Activated CD8-positive, alpha-beta T cell treated with anti-CD3 and anti-CD28 coated beads for 36 hours (primary cell): ENCODE measurements around the gene TRANK1. TPM values are rescaled to one million over a fixed set of nuclear protein-coding genes. Genes with fewer than 3 reads are reported as not detected.
"Not testable (repeated sequence)": the region's sequence is repeated elsewhere in the genome, so short reads cannot be mapped to it uniquely, and the experiment has no call there.

ENCODE experiments used
- ATAC-seq: fragments of 200-7000 bp; cut with Tn5 transposase; one replicate; pipeline ENCODE4 v1.10.0; 2021; ENCODE audit warnings: mild to moderate bottlenecking, moderate library complexity
- CTCF ChIA-PET: fragments of 350-600 bp; sonication (Branson Sonifier 250); formaldehyde crosslinking; loops from one replicate; lab custom pipeline; 2021; ENCODE audit warnings: antibody characterized with exemption; lab: Charles Lee
- POLR2A ChIA-PET: fragments of 350-600 bp; sonication (Branson Sonifier 250); formaldehyde crosslinking; loops from one replicate; lab custom pipeline; 2021; ENCODE audit warnings: antibody characterized with exemption; lab: Charles Lee
- DNase-seq: peaks from one replicate; pipeline ENCODE4 v3.0.0-alpha.2; 2020
- H3K27ac Mint-ChIP-seq: one replicate; pipeline ENCODE4 v1.8.0; 2021; ENCODE audit warnings: mild to moderate bottlenecking, mixed read lengths
- H3K27me3 Mint-ChIP-seq: one replicate; pipeline ENCODE4 v1.8.0; 2021; ENCODE audit warnings: mixed read lengths
- H3K36me3 Mint-ChIP-seq: one replicate; pipeline ENCODE4 v1.8.0; 2021; ENCODE audit warnings: low read depth, mixed read lengths
- H3K4me1 Mint-ChIP-seq: one replicate; pipeline ENCODE4 v1.8.0; 2021; ENCODE audit warnings: low read depth, mixed read lengths
- H3K4me3 Mint-ChIP-seq: one replicate; pipeline ENCODE4 v1.8.0; 2021; ENCODE audit warnings: mild to moderate bottlenecking, moderate library complexity, mixed read lengths
- H3K9me3 Mint-ChIP-seq: one replicate; pipeline ENCODE4 v1.8.0; 2021; ENCODE audit warnings: mixed read lengths
- CTCF ChIP-seq: fragments of 200-600 bp; IDR thresholded peaks from one replicate; pipeline ENCODE4 v1.8.0; 2022; ENCODE audit warnings: antibody characterized with exemption, mild to moderate bottlenecking
- intact Hi-C: fragments of 100-400 bp; cut with micrococcal nuclease; formaldehyde crosslinking; loops from one replicate; pipeline ENCODE4 v1.10.0; 2022
- total RNA-seq, 2 experiments: library from RNA; stranded (reverse); gene quantifications; one replicate each; pipeline ENCODE4 v1.2.3, GENCODE V29; 2021

The TRANK1 gene
- total RNA-seq, 2 experiments from 2014 or later = 16.0 to 17.4 TPM

GRCh38 chr3:36956155-36956554, 11.3 kb upstream of the TRANK1 start:
- intact Hi-C loops = loop anchor here (5.0 to 10.0 kb wide), 2 partner anchors 49 to 161 kb away; no protein-coding TSS in a partner anchor
- Mint-ChIP-seq H3K9me3 (no peaks in the 10 kb centered on the region), H3K27ac (no peak overlapping the region), H3K4me1 (peaks cover 21% of the 10 kb centered on the region), H3K36me3 (no peaks in the 10 kb centered on the region), H3K4me3 (no peak overlapping the region), H3K27me3 (no peaks in the 10 kb centered on the region)
- TF ChIP-seq CTCF = no peak
- DNase-seq = no peak
- no peak for ATAC-seq
- POLR2A ChIA-PET = interaction anchor here (0.6 kb wide), 1 partner anchor 18 kb away, joined by 3 read pairs; no protein-coding TSS in a partner anchor
- CTCF ChIA-PET = interaction anchor here (1.1 to 5.7 kb wide), 6 partner anchors 8 to 222 kb away, joined by 3 to 52 read pairs (median 12); partner anchors contain the start of gene TRANK1

GRCh38 chr3:36954452-36955134, 9.7 kb upstream of the TRANK1 start:
- POLR2A ChIA-PET = no interaction called here

GRCh38 chr3:36947814-36948213, 3.0 kb upstream of the TRANK1 start:
- H3K27ac Mint-ChIP-seq, H3K4me3 Mint-ChIP-seq, H3K27me3 Mint-ChIP-seq, intact Hi-C loops, ATAC-seq, DNase-seq: not testable (repeated sequence)
- Mint-ChIP-seq H3K9me3 (peaks cover 20% of the 10 kb centered on the region), H3K4me1 (peaks cover 23% of the 10 kb centered on the region), H3K36me3 (peaks cover 18% of the 10 kb centered on the region)
- ChIA-PET CTCF (interaction anchor here (1.7 to 3.7 kb wide), 2 partner anchors 9 to 11 kb away, joined by 8 to 29 read pairs; no protein-coding TSS in a partner anchor), POLR2A (interaction anchor here (0.6 to 1.3 kb wide), 3 partner anchors 16 to 157 kb away, joined by 3 read pairs; no protein-coding TSS in a partner anchor)

More at GRCh38 chr3:36954452-36955134, 9.7 kb upstream of the TRANK1 start:
- TF ChIP-seq CTCF = no peak
- ATAC-seq (no peak), DNase-seq (no peak)
- no peak overlapping the region for H3K27ac Mint-ChIP-seq
- CTCF ChIA-PET = interaction anchor here (5.7 kb wide), 1 partner anchor 88 kb away, joined by 52 read pairs; no protein-coding TSS in a partner anchor
- no peaks in the 10 kb centered on the region for H3K36me3 Mint-ChIP-seq
- H3K9me3 Mint-ChIP-seq = no peaks in the 10 kb centered on the region
- intact Hi-C loops = loop anchor here (5.0 to 10.0 kb wide), 2 partner anchors 47 to 160 kb away; no protein-coding TSS in a partner anchor
- no peak overlapping the region for H3K4me3 Mint-ChIP-seq
- H3K4me1 Mint-ChIP-seq = peaks cover 21% of the 10 kb centered on the region
- H3K27me3 Mint-ChIP-seq = no peaks in the 10 kb centered on the region

GRCh38 chr3:36945333-36945980, 603 bp upstream of the TRANK1 start:
- CTCF ChIA-PET = interaction anchor here (0.5 to 2.2 kb wide), 6 partner anchors 11 to 77 kb away, joined by 3 to 13 read pairs (median 3); no protein-coding TSS in a partner anchor
- no peak for TF ChIP-seq CTCF
- Mint-ChIP-seq H3K4me1 (peaks cover 30% of the 10 kb centered on the region), H3K27ac (peak overlapping the region; percentile 75), H3K4me3 (peak overlapping the region; percentile 68), H3K27me3 (no peaks in the 10 kb centered on the region), H3K36me3 (peaks cover 18% of the 10 kb centered on the region), H3K9me3 (peaks cover 20% of the 10 kb centered on the region)
- intact Hi-C loops = no loop called here
- ATAC-seq = no peak
- POLR2A ChIA-PET = interaction anchor here (1.4 to 3.2 kb wide), 5 partner anchors 10 to 47 kb away, joined by 3 to 20 read pairs (median 7); partner anchors contain the start of genes EPM2AIP1 and MLH1
- no peak for DNase-seq

- no peak for TF ChIP-seq CTCF
- ATAC-seq = peak; percentile 59
- intact Hi-C loops = no loop called here
- peak overlapping the region; percentile 57 for H3K27ac Mint-ChIP-seq
- peaks cover 26% of the 10 kb centered on the region for H3K4me1 Mint-ChIP-seq
- POLR2A ChIA-PET = interaction anchor here (0.7 to 3.2 kb wide), 10 partner anchors 8 to 67 kb away, joined by 3 to 20 read pairs (median 5); partner anchors contain the start of genes EPM2AIP1 and MLH1
- H3K36me3 Mint-ChIP-seq = peaks cover 16% of the 10 kb centered on the region
- H3K27me3 Mint-ChIP-seq = no peaks in the 10 kb centered on the region
- CTCF ChIA-PET = interaction anchor here (0.8 to 2.2 kb wide), 6 partner anchors 12 to 269 kb away, joined by 3 to 13 read pairs (median 4); no protein-coding TSS in a partner anchor
- H3K4me3 Mint-ChIP-seq = peak overlapping the region; percentile 77
- peaks cover 18% of the 10 kb centered on the region for H3K9me3 Mint-ChIP-seq
- DNase-seq = peak; percentile 52
Measured at GRCh38 chr3:36944012-36944640, 728 bp downstream of the TRANK1 start.
